ENCODE data around the gene RBBP7.

- TF ChIP-seq, protein P1, sequence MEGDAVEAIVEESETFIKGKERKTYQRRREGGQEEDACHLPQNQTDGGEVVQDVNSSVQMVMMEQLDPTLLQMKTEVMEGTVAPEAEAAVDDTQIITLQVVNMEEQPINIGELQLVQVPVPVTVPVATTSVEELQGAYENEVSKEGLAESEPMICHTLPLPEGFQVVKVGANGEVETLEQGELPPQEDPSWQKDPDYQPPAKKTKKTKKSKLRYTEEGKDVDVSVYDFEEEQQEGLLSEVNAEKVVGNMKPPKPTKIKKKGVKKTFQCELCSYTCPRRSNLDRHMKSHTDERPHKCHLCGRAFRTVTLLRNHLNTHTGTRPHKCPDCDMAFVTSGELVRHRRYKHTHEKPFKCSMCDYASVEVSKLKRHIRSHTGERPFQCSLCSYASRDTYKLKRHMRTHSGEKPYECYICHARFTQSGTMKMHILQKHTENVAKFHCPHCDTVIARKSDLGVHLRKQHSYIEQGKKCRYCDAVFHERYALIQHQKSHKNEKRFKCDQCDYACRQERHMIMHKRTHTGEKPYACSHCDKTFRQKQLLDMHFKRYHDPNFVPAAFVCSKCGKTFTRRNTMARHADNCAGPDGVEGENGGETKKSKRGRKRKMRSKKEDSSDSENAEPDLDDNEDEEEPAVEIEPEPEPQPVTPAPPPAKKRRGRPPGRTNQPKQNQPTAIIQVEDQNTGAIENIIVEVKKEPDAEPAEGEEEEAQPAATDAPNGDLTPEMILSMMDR (IDR thresholded peaks at IDR 0.05) = no peak
- TF ChIP-seq POLR2A (IDR thresholded peaks at IDR 0.05) = no peak
Observed at GRCh38 chrX:16845686-16846085, 24.5 kb downstream of the RBBP7 start.
